GM12878 (cell line): ENCODE measurements around the gene LIN28B.

Experiments
- BHLHE40 ChIP-seq, 2 experiments: fragments of 450-650 bp in 1 of 2; IDR thresholded peaks; 2 replicates each; pipeline ENCODE4 v1.6.1; 2011 to 2017; ENCODE audit warnings: low read depth in 2 of 2, borderline replicate concordance in 1 of 2, improper control_type of control experiment in 1 of 2, low read length in 1 of 2, mild to moderate bottlenecking in 1 of 2
- CEBPB ChIP-seq, 2 experiments: fragments of 150-350 bp in 1 of 2; IDR thresholded peaks; 2 replicates each; pipeline ENCODE4 v1.6.1; 2012 to 2014; ENCODE audit warnings: low read depth in 2 of 2, low read length in 2 of 2, borderline replicate concordance in 1 of 2, inconsistent platforms in 1 of 2
- CHD2 ChIP-seq: IDR thresholded peaks from 2 replicates; pipeline ENCODE4 v1.6.1; 2011; ENCODE audit warnings: low read depth, low read length, improper control_type of control experiment, borderline replicate concordance
- CREM ChIP-seq: IDR thresholded peaks from 2 replicates; pipeline ENCODE4 v1.6.1; 2014; ENCODE audit warnings: antibody characterized with exemption, low read depth
- EZH2 ChIP-seq: IDR thresholded peaks from 2 replicates; pipeline ENCODE4 v1.6.1; 2012; ENCODE audit warnings: low read depth, mild to moderate bottlenecking, control low read depth, inconsistent platforms, low read length, borderline replicate concordance; ENCODE audit not compliant: control insufficient read depth
- MTA3 ChIP-seq: IDR thresholded peaks from 2 replicates; pipeline ENCODE4 v1.6.1; 2012; ENCODE audit warnings: low read length, inconsistent platforms, borderline replicate concordance
- POLR2A ChIP-seq: IDR thresholded peaks from 2 replicates; pipeline ENCODE4 v1.6.1; 2011; ENCODE audit warnings: low read depth, mild to moderate bottlenecking, low read length
- PRDM15 ChIP-seq: fragments of 450-650 bp; formaldehyde crosslinking; IDR thresholded peaks from 2 replicates; pipeline ENCODE4 v1.4.0; 2020; ENCODE audit warnings: mild to moderate bottlenecking, moderate library complexity
- YY1 ChIP-seq: IDR thresholded peaks from 2 replicates; pipeline ENCODE4 v1.6.1; 2011; ENCODE audit warnings: low read depth, mild to moderate bottlenecking, low read length
- TF ChIP-seq, protein P1 (sequence below), 3 experiments: IDR thresholded peaks in 2 of 3; conservative IDR thresholded peaks in 1 of 3; 2 replicates each; pipeline ENCODE4 v1.5.1; 2011; ENCODE audit warnings: low read depth in 3 of 3, low read length in 3 of 3, mild to moderate bottlenecking in 3 of 3, control low read depth in 2 of 3, moderate library complexity in 2 of 3, inconsistent platforms in 1 of 3, mixed read lengths in 1 of 3; ENCODE audit not compliant: control insufficient read depth in 2 of 3, insufficient read depth in 1 of 3; ENCODE audit errors: extremely low read depth in 1 of 3
- TF ChIP-seq, protein P2 (sequence below): IDR thresholded peaks from 2 replicates; pipeline ENCODE4 v1.6.1; 2012; ENCODE audit warnings: low read depth, low read length, improper control_type of control experiment
- TF ChIP-seq, protein P3 (sequence below): fragments of 450-650 bp; IDR thresholded peaks from 2 replicates; pipeline ENCODE4 v1.6.1; 2016; ENCODE audit warnings: mild to moderate bottlenecking
- TF ChIP-seq, protein P4 (sequence below): IDR thresholded peaks from 2 replicates; pipeline ENCODE4 v1.6.1; 2012; ENCODE audit warnings: low read length, inconsistent platforms

DNA sequence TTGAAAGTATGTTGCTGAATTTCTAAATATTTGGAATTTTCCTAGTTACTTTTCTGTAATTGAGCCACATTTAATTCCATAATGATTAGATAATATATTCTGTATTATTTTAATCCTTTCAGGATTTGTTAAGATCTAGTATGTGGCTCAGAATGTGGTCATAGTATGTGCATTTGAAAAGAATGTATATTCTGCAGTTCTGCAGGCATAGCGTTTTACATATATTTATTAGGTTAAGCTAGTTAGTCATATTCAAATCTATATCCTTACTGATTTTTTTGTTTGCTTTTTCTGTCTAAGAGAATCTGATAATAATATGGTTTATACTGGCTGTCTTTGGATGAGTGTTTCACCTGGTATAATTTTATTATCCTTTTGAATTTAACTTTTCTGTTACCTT lies 33.2 kb downstream of the LIN28B start:
- no peak for TF ChIP-seq PRDM15 (CRISPR knock-in tag)
- no peak for TF ChIP-seq CHD2
- no peak for TF ChIP-seq YY1
- TF ChIP-seq EZH2, result no peak
- TF ChIP-seq BHLHE40 (IDR thresholded peaks at IDR 0.05; ENCODE audit: borderline replicate concordance in 1 of 2, low read depth in 2 of 2, low read length in 1 of 2), result no peak
- no peak for TF ChIP-seq POLR2A
- TF ChIP-seq CEBPB (IDR thresholded peaks at IDR 0.05; ENCODE audit: borderline replicate concordance in 1 of 2, low read depth in 2 of 2, low read length in 2 of 2), result no peak
- TF ChIP-seq, protein P1, sequence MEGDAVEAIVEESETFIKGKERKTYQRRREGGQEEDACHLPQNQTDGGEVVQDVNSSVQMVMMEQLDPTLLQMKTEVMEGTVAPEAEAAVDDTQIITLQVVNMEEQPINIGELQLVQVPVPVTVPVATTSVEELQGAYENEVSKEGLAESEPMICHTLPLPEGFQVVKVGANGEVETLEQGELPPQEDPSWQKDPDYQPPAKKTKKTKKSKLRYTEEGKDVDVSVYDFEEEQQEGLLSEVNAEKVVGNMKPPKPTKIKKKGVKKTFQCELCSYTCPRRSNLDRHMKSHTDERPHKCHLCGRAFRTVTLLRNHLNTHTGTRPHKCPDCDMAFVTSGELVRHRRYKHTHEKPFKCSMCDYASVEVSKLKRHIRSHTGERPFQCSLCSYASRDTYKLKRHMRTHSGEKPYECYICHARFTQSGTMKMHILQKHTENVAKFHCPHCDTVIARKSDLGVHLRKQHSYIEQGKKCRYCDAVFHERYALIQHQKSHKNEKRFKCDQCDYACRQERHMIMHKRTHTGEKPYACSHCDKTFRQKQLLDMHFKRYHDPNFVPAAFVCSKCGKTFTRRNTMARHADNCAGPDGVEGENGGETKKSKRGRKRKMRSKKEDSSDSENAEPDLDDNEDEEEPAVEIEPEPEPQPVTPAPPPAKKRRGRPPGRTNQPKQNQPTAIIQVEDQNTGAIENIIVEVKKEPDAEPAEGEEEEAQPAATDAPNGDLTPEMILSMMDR (IDR thresholded peaks at IDR 0.05 in 2 of 3, conservative IDR thresholded peaks at IDR 0.05 in 1 of 3; ENCODE audit: control insufficient read depth in 2 of 3, extremely low read depth in 1 of 3, insufficient read depth in 1 of 3, low read depth in 3 of 3, low read length in 3 of 3), result no peak
- TF ChIP-seq, protein P2, sequence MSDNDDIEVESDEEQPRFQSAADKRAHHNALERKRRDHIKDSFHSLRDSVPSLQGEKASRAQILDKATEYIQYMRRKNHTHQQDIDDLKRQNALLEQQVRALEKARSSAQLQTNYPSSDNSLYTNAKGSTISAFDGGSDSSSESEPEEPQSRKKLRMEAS, result no peak
- TF ChIP-seq, protein P3, sequence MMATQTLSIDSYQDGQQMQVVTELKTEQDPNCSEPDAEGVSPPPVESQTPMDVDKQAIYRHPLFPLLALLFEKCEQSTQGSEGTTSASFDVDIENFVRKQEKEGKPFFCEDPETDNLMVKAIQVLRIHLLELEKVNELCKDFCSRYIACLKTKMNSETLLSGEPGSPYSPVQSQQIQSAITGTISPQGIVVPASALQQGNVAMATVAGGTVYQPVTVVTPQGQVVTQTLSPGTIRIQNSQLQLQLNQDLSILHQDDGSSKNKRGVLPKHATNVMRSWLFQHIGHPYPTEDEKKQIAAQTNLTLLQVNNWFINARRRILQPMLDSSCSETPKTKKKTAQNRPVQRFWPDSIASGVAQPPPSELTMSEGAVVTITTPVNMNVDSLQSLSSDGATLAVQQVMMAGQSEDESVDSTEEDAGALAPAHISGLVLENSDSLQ, result no peak
- no peak for TF ChIP-seq CREM
- TF ChIP-seq, protein P4, sequence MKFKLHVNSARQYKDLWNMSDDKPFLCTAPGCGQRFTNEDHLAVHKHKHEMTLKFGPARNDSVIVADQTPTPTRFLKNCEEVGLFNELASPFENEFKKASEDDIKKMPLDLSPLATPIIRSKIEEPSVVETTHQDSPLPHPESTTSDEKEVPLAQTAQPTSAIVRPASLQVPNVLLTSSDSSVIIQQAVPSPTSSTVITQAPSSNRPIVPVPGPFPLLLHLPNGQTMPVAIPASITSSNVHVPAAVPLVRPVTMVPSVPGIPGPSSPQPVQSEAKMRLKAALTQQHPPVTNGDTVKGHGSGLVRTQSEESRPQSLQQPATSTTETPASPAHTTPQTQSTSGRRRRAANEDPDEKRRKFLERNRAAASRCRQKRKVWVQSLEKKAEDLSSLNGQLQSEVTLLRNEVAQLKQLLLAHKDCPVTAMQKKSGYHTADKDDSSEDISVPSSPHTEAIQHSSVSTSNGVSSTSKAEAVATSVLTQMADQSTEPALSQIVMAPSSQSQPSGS, result no peak
- no peak for TF ChIP-seq MTA3
